Gastroesophageal sphincter (tissue), 3 donors: Measurements from ENCODE around the gene PPP1R18.

Experiments used
- EP300 ChIP-seq: sonication (generic); formaldehyde crosslinking; IDR thresholded peaks from one replicate; pipeline ENCODE4 v1.6.1; 2017; ENCODE audit warnings: antibody characterized with exemption, mild to moderate bottlenecking
- POLR2A ChIP-seq, 2 donors: fragments of 450-650 bp; IDR thresholded peaks; one replicate each; pipeline ENCODE4 v1.6.1; 2017; ENCODE audit warnings: antibody characterized with exemption in 2 of 2, mild to moderate bottlenecking in 2 of 2, moderate library complexity in 1 of 2
- TF ChIP-seq, protein P1 (sequence below), 4 experiments: fragments of 200-600 bp in 2 of 4; fragments of 450-650 bp in 2 of 4; sonication (generic) in 1 of 4; IDR thresholded peaks; one replicate each; pipeline ENCODE4 v1.5.1; 2017 to 2019; ENCODE audit warnings: antibody characterized with exemption in 4 of 4, mild to moderate bottlenecking in 2 of 4, moderate library complexity in 2 of 4

GRCh38 chr6:30626484-30627366 lies 59.7 kb downstream of the PPP1R18 start, which contains the start of gene ATAT1:
- TF ChIP-seq, protein P1, sequence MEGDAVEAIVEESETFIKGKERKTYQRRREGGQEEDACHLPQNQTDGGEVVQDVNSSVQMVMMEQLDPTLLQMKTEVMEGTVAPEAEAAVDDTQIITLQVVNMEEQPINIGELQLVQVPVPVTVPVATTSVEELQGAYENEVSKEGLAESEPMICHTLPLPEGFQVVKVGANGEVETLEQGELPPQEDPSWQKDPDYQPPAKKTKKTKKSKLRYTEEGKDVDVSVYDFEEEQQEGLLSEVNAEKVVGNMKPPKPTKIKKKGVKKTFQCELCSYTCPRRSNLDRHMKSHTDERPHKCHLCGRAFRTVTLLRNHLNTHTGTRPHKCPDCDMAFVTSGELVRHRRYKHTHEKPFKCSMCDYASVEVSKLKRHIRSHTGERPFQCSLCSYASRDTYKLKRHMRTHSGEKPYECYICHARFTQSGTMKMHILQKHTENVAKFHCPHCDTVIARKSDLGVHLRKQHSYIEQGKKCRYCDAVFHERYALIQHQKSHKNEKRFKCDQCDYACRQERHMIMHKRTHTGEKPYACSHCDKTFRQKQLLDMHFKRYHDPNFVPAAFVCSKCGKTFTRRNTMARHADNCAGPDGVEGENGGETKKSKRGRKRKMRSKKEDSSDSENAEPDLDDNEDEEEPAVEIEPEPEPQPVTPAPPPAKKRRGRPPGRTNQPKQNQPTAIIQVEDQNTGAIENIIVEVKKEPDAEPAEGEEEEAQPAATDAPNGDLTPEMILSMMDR (IDR thresholded peaks at IDR 0.05), result peak in 3 of 4 experiments; percentile 37 to 70 (median 58)
- TF ChIP-seq POLR2A (IDR thresholded peaks at IDR 0.05) (peak; percentile 32 to 47), EP300 (no peak)
